ENCODE results near the gene SCNN1A. TPM values are rescaled to one million over a fixed set of nuclear protein-coding genes. Genes with fewer than 3 reads are reported as not detected.
"Not testable (repeated sequence)": the region's sequence is repeated elsewhere in the genome, so short reads cannot be mapped to it uniquely, and the experiment has no call there.

SCNN1A gene
- polyA plus RNA-seq, 1 donor, result 25.7 TPM

GRCh38 chr12:6338536-6338935 is 36.8 kb downstream of the SCNN1A start:
- Histone ChIP-seq H3K4me1 (ENCODE audit: control insufficient read depth, insufficient read depth, low read length) (peaks cover 79% of the 10 kb centered on the region), H3K36me3 (ENCODE audit: control insufficient read depth, insufficient read depth, low read length) (peaks cover 14% of the 10 kb centered on the region), H3K27ac (ENCODE audit: low read length) (peak overlapping the region; percentile 99), H3K4me3 (ENCODE audit: low read length) (peak overlapping the region; percentile 7)
- DNase-seq; H3K27me3 ChIP-seq (ENCODE audit: control insufficient read depth, insufficient read depth, low read length); H3K9me3 ChIP-seq (ENCODE audit: control insufficient read depth, low read depth, low read length): not testable (repeated sequence)
- WGBS (ENCODE audit: insufficient coverage, low lambda C conversion rate), result no CpG with 5 or more reads among the region's 8 CpGs

GRCh38 chr12:6337958-6338433 is 37.4 kb downstream of the SCNN1A start:
- no peaks in the 10 kb centered on the region for H3K9me3 ChIP-seq (ENCODE audit: control insufficient read depth, low read depth, low read length)
- H3K27ac ChIP-seq (ENCODE audit: low read length), result peak overlapping the region; percentile 99
- no CpG with 5 or more reads among the region's 12 CpGs for WGBS (ENCODE audit: insufficient coverage, low lambda C conversion rate)
- H3K27me3 ChIP-seq (ENCODE audit: control insufficient read depth, insufficient read depth, low read length), result no peaks in the 10 kb centered on the region
- H3K36me3 ChIP-seq (ENCODE audit: control insufficient read depth, insufficient read depth, low read length), result peaks cover 19% of the 10 kb centered on the region
- H3K4me3 ChIP-seq (ENCODE audit: low read length), result peak overlapping the region; percentile 7
- H3K4me1 ChIP-seq (ENCODE audit: control insufficient read depth, insufficient read depth, low read length), result peaks cover 75% of the 10 kb centered on the region
- DNase-seq, result peak in 1 of 2 donors; percentile 49

GRCh38 chr12:6336889-6337853 is 38.2 kb downstream of the SCNN1A start:
- no CpG with 5 or more reads among the region's 15 CpGs for WGBS (ENCODE audit: insufficient coverage, low lambda C conversion rate)
- Histone ChIP-seq H3K27ac (ENCODE audit: low read length) (peak overlapping the region; percentile 99), H3K9me3 (ENCODE audit: control insufficient read depth, low read depth, low read length) (no peaks in the 10 kb centered on the region), H3K4me1 (ENCODE audit: control insufficient read depth, insufficient read depth, low read length) (peaks cover 67% of the 10 kb centered on the region), H3K36me3 (ENCODE audit: control insufficient read depth, insufficient read depth, low read length) (peaks cover 27% of the 10 kb centered on the region), H3K4me3 (ENCODE audit: low read length) (peak overlapping the region; percentile 35), H3K27me3 (ENCODE audit: control insufficient read depth, insufficient read depth, low read length) (no peaks in the 10 kb centered on the region)
- peak in 1 of 2 donors; percentile 43 for DNase-seq

GRCh38 chr12:6336079-6336888 is 39.1 kb downstream of the SCNN1A start:
- peaks cover 67% of the 10 kb centered on the region for H3K4me1 ChIP-seq (ENCODE audit: control insufficient read depth, insufficient read depth, low read length)

GRCh38 chr12:6335451-6336078 is 39.8 kb downstream of the SCNN1A start:
- H3K9me3 ChIP-seq (ENCODE audit: control insufficient read depth, low read depth, low read length), result no peaks in the 10 kb centered on the region
- no CpG with 5 or more reads among the region's 11 CpGs for WGBS (ENCODE audit: insufficient coverage, low lambda C conversion rate)
- peaks cover 71% of the 10 kb centered on the region for H3K4me1 ChIP-seq (ENCODE audit: control insufficient read depth, insufficient read depth, low read length)
- peak overlapping the region; percentile 99 for H3K27ac ChIP-seq (ENCODE audit: low read length)
- no peaks in the 10 kb centered on the region for H3K27me3 ChIP-seq (ENCODE audit: control insufficient read depth, insufficient read depth, low read length)
- H3K36me3 ChIP-seq (ENCODE audit: control insufficient read depth, insufficient read depth, low read length), result peaks cover 41% of the 10 kb centered on the region
- H3K4me3 ChIP-seq (ENCODE audit: low read length), result peak overlapping the region; percentile 36
- DNase-seq, result peak; percentile 73 to 92

More at GRCh38 chr12:6336079-6336888, 39.1 kb downstream of the SCNN1A start:
- H3K27ac ChIP-seq (ENCODE audit: low read length), result peak overlapping the region; percentile 99
- WGBS (ENCODE audit: insufficient coverage, low lambda C conversion rate), result no CpG with 5 or more reads among the region's 12 CpGs
- H3K4me3 ChIP-seq (ENCODE audit: low read length), result peak overlapping the region; percentile 36
- H3K27me3 ChIP-seq (ENCODE audit: control insufficient read depth, insufficient read depth, low read length), result no peaks in the 10 kb centered on the region
- H3K36me3 ChIP-seq (ENCODE audit: control insufficient read depth, insufficient read depth, low read length), result peaks cover 34% of the 10 kb centered on the region
- no peaks in the 10 kb centered on the region for H3K9me3 ChIP-seq (ENCODE audit: control insufficient read depth, low read depth, low read length)
- peak; percentile 96 to 98 for DNase-seq

- H3K36me3 ChIP-seq (ENCODE audit: control insufficient read depth, insufficient read depth, low read length), result peaks cover 47% of the 10 kb centered on the region
- H3K4me1 ChIP-seq (ENCODE audit: control insufficient read depth, insufficient read depth, low read length), result peaks cover 71% of the 10 kb centered on the region
- H3K27me3 ChIP-seq (ENCODE audit: control insufficient read depth, insufficient read depth, low read length), result no peaks in the 10 kb centered on the region
- WGBS (ENCODE audit: insufficient coverage, low lambda C conversion rate), result no CpG with 5 or more reads among the region's 13 CpGs
- H3K27ac ChIP-seq (ENCODE audit: low read length), result peak overlapping the region; percentile 99
- peak overlapping the region; percentile 36 for H3K4me3 ChIP-seq (ENCODE audit: low read length)
- no peak for DNase-seq
- no peaks in the 10 kb centered on the region for H3K9me3 ChIP-seq (ENCODE audit: control insufficient read depth, low read depth, low read length)
These were observed 40.4 kb downstream of the SCNN1A start for GRCh38 chr12:6334940-6335450.

GRCh38 chr12:6334359-6334758 is 41.0 kb downstream of the SCNN1A start:
- H3K36me3 ChIP-seq (ENCODE audit: control insufficient read depth, insufficient read depth, low read length), result peaks cover 51% of the 10 kb centered on the region

GRCh38 chr12:6333566-6333965 is 41.8 kb downstream of the SCNN1A start:
- H3K36me3 ChIP-seq (ENCODE audit: control insufficient read depth, insufficient read depth, low read length), result peaks cover 57% of the 10 kb centered on the region
- H3K4me1 ChIP-seq (ENCODE audit: control insufficient read depth, insufficient read depth, low read length), result peaks cover 58% of the 10 kb centered on the region

More at GRCh38 chr12:6334359-6334758, 41.0 kb downstream of the SCNN1A start:
- Histone ChIP-seq H3K27ac (ENCODE audit: low read length) (peak overlapping the region; percentile 99), H3K9me3 (ENCODE audit: control insufficient read depth, low read depth, low read length) (no peaks in the 10 kb centered on the region), H3K27me3 (ENCODE audit: control insufficient read depth, insufficient read depth, low read length) (no peaks in the 10 kb centered on the region), H3K4me3 (ENCODE audit: low read length) (no peak overlapping the region), H3K4me1 (ENCODE audit: control insufficient read depth, insufficient read depth, low read length) (peaks cover 66% of the 10 kb centered on the region)
- WGBS (ENCODE audit: insufficient coverage, low lambda C conversion rate), result no CpG with 5 or more reads among the region's 5 CpGs
- DNase-seq, result no peak

GRCh38 chr12:6333029-6333428 is 42.3 kb downstream of the SCNN1A start:
- Histone ChIP-seq H3K27ac (ENCODE audit: low read length) (no peak overlapping the region), H3K4me3 (ENCODE audit: low read length) (no peak overlapping the region), H3K4me1 (ENCODE audit: control insufficient read depth, insufficient read depth, low read length) (peaks cover 53% of the 10 kb centered on the region), H3K9me3 (ENCODE audit: control insufficient read depth, low read depth, low read length) (peaks cover 4% of the 10 kb centered on the region), H3K27me3 (ENCODE audit: control insufficient read depth, insufficient read depth, low read length) (no peaks in the 10 kb centered on the region), H3K36me3 (ENCODE audit: control insufficient read depth, insufficient read depth, low read length) (peaks cover 63% of the 10 kb centered on the region)
- no CpG with 5 or more reads among the region's 9 CpGs for WGBS (ENCODE audit: insufficient coverage, low lambda C conversion rate)
- no peak for DNase-seq

More at GRCh38 chr12:6333566-6333965, 41.8 kb downstream of the SCNN1A start:
- H3K27ac ChIP-seq (ENCODE audit: low read length), result no peak overlapping the region
- no peak for DNase-seq
- peaks cover 4% of the 10 kb centered on the region for H3K9me3 ChIP-seq (ENCODE audit: control insufficient read depth, low read depth, low read length)
- H3K4me3 ChIP-seq (ENCODE audit: low read length), result no peak overlapping the region
- no peaks in the 10 kb centered on the region for H3K27me3 ChIP-seq (ENCODE audit: control insufficient read depth, insufficient read depth, low read length)
- no CpG with 5 or more reads among the region's 9 CpGs for WGBS (ENCODE audit: insufficient coverage, low lambda C conversion rate)

Measured in large intestine (tissue), 3 donors.